ENCODE results near the gene ALDH2. TPM values are rescaled to one million over a fixed set of nuclear protein-coding genes. Genes with fewer than 3 reads are reported as not detected.
"Not testable (repeated sequence)": the region's sequence is repeated elsewhere in the genome, so short reads cannot be mapped to it uniquely, and the experiment has no call there.

ALDH2 gene
- total and polyA plus RNA-seq, 9 of the 15 experiments (the other 6 are each of a cell fraction or from before 2014, with no cell fraction given): 1.9 to 22.5 (median 12.2) TPM

GRCh38 chr12:111816898-111817297 lies 50.2 kb downstream of the ALDH2 start:
- H2AFZ ChIP-seq (ENCODE audit: low read depth, low read length); H3K27me3 ChIP-seq (ENCODE audit: control insufficient read depth in 2 of 2, insufficient read depth in 2 of 2, low read length in 2 of 2); H3K4me3 ChIP-seq; H3K79me2 ChIP-seq (ENCODE audit: control insufficient read depth, insufficient read depth, low read length); ATAC-seq; H3K9me3 ChIP-seq (replicated peaks; ENCODE audit: control insufficient read depth, insufficient read depth, low read depth, low read length); POLR2A ChIA-PET; FAIRE-seq; H3K9ac ChIP-seq (ENCODE audit: insufficient read depth in 1 of 2, low read depth in 2 of 2, low read length in 2 of 2); in situ Hi-C loops (cut with MboI); CTCF ChIA-PET (ENCODE audit: low intra/inter-chr PET ratio); H3K4me1 ChIP-seq (replicated peaks in 1 of 2; ENCODE audit: control insufficient read depth in 2 of 2, insufficient read depth in 2 of 2, low read length in 2 of 2); BruUV-seq (replicated peaks); H3K4me2 ChIP-seq (ENCODE audit: insufficient read depth, low read length); H4K20me1 ChIP-seq (replicated peaks; ENCODE audit: control insufficient read depth, insufficient read depth, low read length); H3K36me3 ChIP-seq (ENCODE audit: control insufficient read depth, insufficient read depth, low read length); intact Hi-C loops (cut with micrococcal nuclease); H3K9me1 ChIP-seq (ENCODE audit: control insufficient read depth, insufficient read depth, low read length); H3K27ac ChIP-seq (ENCODE audit: extremely low read depth, low read depth, low read length); DNase-seq (ENCODE audit: extremely low read depth in 1 of 4, low spot score in 3 of 4): not testable (repeated sequence)
- 23% methylated on average over 3 of the region's 3 CpGs for WGBS (ENCODE audit: insufficient coverage, low coverage, missing lambda C conversion rate)

GRCh38 chr12:111818340-111818739 lies 51.6 kb downstream of the ALDH2 start:
- H3K9ac ChIP-seq (ENCODE audit: insufficient read depth in 1 of 2, low read depth in 2 of 2, low read length in 2 of 2): no peak overlapping the region
- no peaks in the 10 kb centered on the region; a peak in 2 of 5 replicates for H3K4me1 ChIP-seq (replicated peaks in 1 of 2; ENCODE audit: control insufficient read depth in 2 of 2, insufficient read depth in 2 of 2, low read length in 2 of 2)
- ATAC-seq: no peak
- H3K4me2 ChIP-seq (ENCODE audit: insufficient read depth, low read length): no peak overlapping the region
- H3K36me3 ChIP-seq (ENCODE audit: control insufficient read depth, insufficient read depth, low read length): no peaks in the 10 kb centered on the region
- H3K4me3 ChIP-seq: no peak overlapping the region
- intact Hi-C loops (cut with micrococcal nuclease): no loop called here
- no peak overlapping the region for H3K27ac ChIP-seq (ENCODE audit: extremely low read depth, low read depth, low read length)
- WGBS (ENCODE audit: insufficient coverage, low coverage, missing lambda C conversion rate): 14% methylated on average over 8 of the region's 8 CpGs
- H3K9me3 ChIP-seq (replicated peaks; ENCODE audit: control insufficient read depth, insufficient read depth, low read depth, low read length): no peaks in the 10 kb centered on the region
- no peak overlapping the region for H2AFZ ChIP-seq (ENCODE audit: low read depth, low read length)
- no peaks in the 10 kb centered on the region for H3K9me1 ChIP-seq (ENCODE audit: control insufficient read depth, insufficient read depth, low read length)
- ChIA-PET CTCF (ENCODE audit: low intra/inter-chr PET ratio) (no interaction called here), POLR2A (no interaction called here)
- no TSS peak for BruUV-seq (replicated peaks)
- TF ChIP-seq POLR2AphosphoS5 (IDR thresholded peaks at IDR 0.05; ENCODE audit: control insufficient read depth, insufficient read depth, low read depth, low read length) (no peak), ZNF274 (IDR thresholded peaks at IDR 0.05; ENCODE audit: borderline replicate concordance, low read depth, low read length) (no peak), HMGXB4 (CRISPR knock-in tag; IDR thresholded peaks at IDR 0.05) (no peak), NCOA1 (IDR thresholded peaks at IDR 0.05; ENCODE audit: low read depth) (no peak), MTA1 (IDR thresholded peaks at IDR 0.05; ENCODE audit: borderline replicate concordance) (no peak), SMARCA5 (IDR thresholded peaks at IDR 0.05) (no peak), HDAC6 (IDR thresholded peaks at IDR 0.05; ENCODE audit: low read depth, low read length) (no peak), TAF7 (tag; IDR thresholded peaks at IDR 0.05) (no peak), ZNF589 (CRISPR knock-in tag; IDR thresholded peaks at IDR 0.05; ENCODE audit: low read depth) (no peak), FOXM1 (IDR thresholded peaks at IDR 0.05; ENCODE audit: low read depth) (no peak), FOXM1 (CRISPR knock-in tag; IDR thresholded peaks at IDR 0.05; ENCODE audit: low read depth) (no peak), ZNF253 (CRISPR knock-in tag; conservative IDR thresholded peaks at IDR 0.05) (no peak), ZBTB17 (CRISPR knock-in tag; IDR thresholded peaks at IDR 0.05) (no peak), RUNX1 (IDR thresholded peaks at IDR 0.05; ENCODE audit: low read depth) (no peak), ZNF655 (CRISPR knock-in tag; IDR thresholded peaks at IDR 0.05) (no peak)
- no peaks in the 10 kb centered on the region for H3K79me2 ChIP-seq (ENCODE audit: control insufficient read depth, insufficient read depth, low read length)
- H3K27me3 ChIP-seq (ENCODE audit: control insufficient read depth in 2 of 2, insufficient read depth in 2 of 2, low read length in 2 of 2): peaks cover 0 to 10% of the 10 kb centered on the region in 2 experiments; a peak in 4 of 5 replicates
- no peaks in the 10 kb centered on the region for H4K20me1 ChIP-seq (replicated peaks; ENCODE audit: control insufficient read depth, insufficient read depth, low read length)
- FAIRE-seq: no peak
- DNase-seq (ENCODE audit: extremely low read depth in 1 of 4, low spot score in 3 of 4): no peak
- in situ Hi-C loops (cut with MboI): no loop called here

All from K562 (cell line).